DMS53 (cell line): ENCODE measurements around the gene HSPG2.
A peak's percentile ranks its signal among the peaks of the same experiment; 100 is the strongest.
"Not testable (repeated sequence)": the region's sequence is repeated elsewhere in the genome, so short reads cannot be mapped to it uniquely, and the experiment has no call there.

Experiments used
- DNase-seq: peaks from one replicate; lab custom pipeline; 2025; lab: John Stamatoyannopoulos, UW

The HSPG2 gene

GRCh38 chr1:21783679-21784603 lies 153.2 kb downstream of the HSPG2 start:
- no peak for DNase-seq

- DNase-seq = peak; percentile 99
Observed at GRCh38 chr1:21782868-21783678, 154.0 kb downstream of the HSPG2 start, which contains the start of gene USP48. TSS of gene USP48 (minus strand) at chr1:21783149. CDS start at chr1:21782957, 192 bp downstream.

GRCh38 chr1:21782349-21782867 lies 154.7 kb downstream of the HSPG2 start:
- peak; percentile 84 for DNase-seq

GRCh38 chr1:21781815-21782348 lies 155.2 kb downstream of the HSPG2 start:
- DNase-seq = peak; percentile 41

- DNase-seq = no peak
Observed at GRCh38 chr1:21779613-21780521, 157.2 kb downstream of the HSPG2 start.

GRCh38 chr1:21778405-21778727 lies 158.7 kb downstream of the HSPG2 start:
- DNase-seq = no peak

- DNase-seq = not testable (repeated sequence)
Observed at GRCh38 chr1:21776925-21777324, 160.2 kb downstream of the HSPG2 start.

- DNase-seq = peak; percentile 69
Observed at GRCh38 chr1:21775985-21776562, 161.0 kb downstream of the HSPG2 start.

- DNase-seq = no peak
Observed at GRCh38 chr1:21775550-21775914, 161.6 kb downstream of the HSPG2 start.

GRCh38 chr1:21774835-21775549 lies 162.1 kb downstream of the HSPG2 start:
- DNase-seq = no peak

- no peak for DNase-seq
Observed at GRCh38 chr1:21773585-21773984, 163.5 kb downstream of the HSPG2 start.
